A549 (cell line): ENCODE data around the gene ESR2.

Experiments
- POLR2AphosphoS2 ChIP-seq: conservative IDR thresholded peaks from 2 replicates; pipeline ENCODE4 v1.6.1; 2012; ENCODE audit warnings: low read length, improper control_type of control experiment, inconsistent platforms
- RFX5 ChIP-seq: fragments of 450-650 bp; IDR thresholded peaks from 2 replicates; pipeline ENCODE4 v1.7.1; 2014; ENCODE audit warnings: antibody characterized with exemption, mild to moderate bottlenecking, moderate library complexity
- SMC3 ChIP-seq: fragments of >200 bp; sonication (Bioruptor Twin); formaldehyde crosslinking; IDR thresholded peaks from 3 replicates; pipeline ENCODE4 v1.6.1; 2018; ENCODE audit warnings: inconsistent platforms
- TF ChIP-seq, protein P1 (sequence below): IDR thresholded peaks from 2 replicates; pipeline ENCODE4 v1.6.1; 2012
- TF ChIP-seq, protein P2 (sequence below): fragments of >200 bp; sonication (Bioruptor Twin); formaldehyde crosslinking; IDR thresholded peaks from 3 replicates; pipeline ENCODE4 v1.5.1; 2016

DNA sequence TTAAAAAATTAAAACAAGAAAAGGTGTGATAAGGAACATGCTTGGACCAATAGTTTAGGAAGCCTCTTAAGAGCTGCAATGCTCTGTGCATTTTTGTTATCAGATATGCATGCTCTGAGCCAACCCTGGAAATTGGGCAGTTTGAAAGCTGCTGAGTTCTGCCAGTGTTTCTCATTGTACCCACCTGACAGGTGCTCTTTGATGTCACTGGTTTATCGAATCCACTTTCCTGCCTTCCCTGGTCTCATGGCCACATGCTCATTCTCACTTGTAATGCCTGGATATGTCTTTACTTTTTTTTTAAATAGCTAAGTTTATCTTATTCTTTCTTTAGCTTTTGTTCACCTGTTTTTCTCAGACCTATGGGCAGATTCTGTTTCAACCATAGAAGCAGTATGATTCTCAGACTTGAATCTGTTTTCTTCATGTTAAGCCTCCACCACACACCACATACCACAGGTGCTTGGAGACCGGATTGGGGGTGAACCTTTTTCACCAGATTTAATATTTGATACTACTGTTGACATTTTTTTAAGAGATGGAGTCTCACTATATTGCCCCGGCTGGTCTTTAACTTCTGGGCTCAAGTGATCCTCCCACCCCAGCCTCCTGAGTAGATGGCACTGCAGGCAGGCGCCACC, 90.7 kb downstream of the ESR2 start:
- TF ChIP-seq, protein P1, sequence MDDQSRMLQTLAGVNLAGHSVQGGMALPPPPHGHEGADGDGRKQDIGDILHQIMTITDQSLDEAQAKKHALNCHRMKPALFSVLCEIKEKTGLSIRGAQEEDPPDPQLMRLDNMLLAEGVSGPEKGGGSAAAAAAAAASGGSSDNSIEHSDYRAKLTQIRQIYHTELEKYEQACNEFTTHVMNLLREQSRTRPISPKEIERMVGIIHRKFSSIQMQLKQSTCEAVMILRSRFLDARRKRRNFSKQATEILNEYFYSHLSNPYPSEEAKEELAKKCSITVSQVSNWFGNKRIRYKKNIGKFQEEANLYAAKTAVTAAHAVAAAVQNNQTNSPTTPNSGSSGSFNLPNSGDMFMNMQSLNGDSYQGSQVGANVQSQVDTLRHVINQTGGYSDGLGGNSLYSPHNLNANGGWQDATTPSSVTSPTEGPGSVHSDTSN, result no peak
- TF ChIP-seq, protein P2, sequence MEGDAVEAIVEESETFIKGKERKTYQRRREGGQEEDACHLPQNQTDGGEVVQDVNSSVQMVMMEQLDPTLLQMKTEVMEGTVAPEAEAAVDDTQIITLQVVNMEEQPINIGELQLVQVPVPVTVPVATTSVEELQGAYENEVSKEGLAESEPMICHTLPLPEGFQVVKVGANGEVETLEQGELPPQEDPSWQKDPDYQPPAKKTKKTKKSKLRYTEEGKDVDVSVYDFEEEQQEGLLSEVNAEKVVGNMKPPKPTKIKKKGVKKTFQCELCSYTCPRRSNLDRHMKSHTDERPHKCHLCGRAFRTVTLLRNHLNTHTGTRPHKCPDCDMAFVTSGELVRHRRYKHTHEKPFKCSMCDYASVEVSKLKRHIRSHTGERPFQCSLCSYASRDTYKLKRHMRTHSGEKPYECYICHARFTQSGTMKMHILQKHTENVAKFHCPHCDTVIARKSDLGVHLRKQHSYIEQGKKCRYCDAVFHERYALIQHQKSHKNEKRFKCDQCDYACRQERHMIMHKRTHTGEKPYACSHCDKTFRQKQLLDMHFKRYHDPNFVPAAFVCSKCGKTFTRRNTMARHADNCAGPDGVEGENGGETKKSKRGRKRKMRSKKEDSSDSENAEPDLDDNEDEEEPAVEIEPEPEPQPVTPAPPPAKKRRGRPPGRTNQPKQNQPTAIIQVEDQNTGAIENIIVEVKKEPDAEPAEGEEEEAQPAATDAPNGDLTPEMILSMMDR, result no peak
- TF ChIP-seq POLR2AphosphoS2, result no peak
- no peak for TF ChIP-seq SMC3
- TF ChIP-seq RFX5, result no peak
